ENCODE data around the gene TMEM179.

DNA sequence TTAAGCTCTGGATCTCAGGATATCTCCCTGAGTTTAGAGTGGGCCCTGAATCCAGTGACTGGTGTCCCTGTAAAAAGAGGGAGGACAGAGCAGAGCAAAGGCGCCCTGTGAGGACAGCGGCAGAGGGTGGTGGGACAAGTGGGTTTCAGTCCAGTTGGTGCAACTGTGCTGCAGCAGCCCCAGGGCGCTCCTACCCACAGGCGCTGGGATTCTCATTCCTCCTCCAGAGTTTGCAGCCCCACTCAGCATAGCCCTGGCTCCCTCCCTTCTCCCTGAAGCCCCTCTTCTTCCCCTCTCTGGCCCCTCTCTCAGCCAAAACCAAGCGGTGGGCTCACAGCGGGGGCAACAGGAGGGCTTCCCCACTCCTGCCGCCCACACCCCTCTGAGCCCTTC lies 1.6 kb downstream of the TMEM179 start:
- TF ChIP-seq, protein P1, sequence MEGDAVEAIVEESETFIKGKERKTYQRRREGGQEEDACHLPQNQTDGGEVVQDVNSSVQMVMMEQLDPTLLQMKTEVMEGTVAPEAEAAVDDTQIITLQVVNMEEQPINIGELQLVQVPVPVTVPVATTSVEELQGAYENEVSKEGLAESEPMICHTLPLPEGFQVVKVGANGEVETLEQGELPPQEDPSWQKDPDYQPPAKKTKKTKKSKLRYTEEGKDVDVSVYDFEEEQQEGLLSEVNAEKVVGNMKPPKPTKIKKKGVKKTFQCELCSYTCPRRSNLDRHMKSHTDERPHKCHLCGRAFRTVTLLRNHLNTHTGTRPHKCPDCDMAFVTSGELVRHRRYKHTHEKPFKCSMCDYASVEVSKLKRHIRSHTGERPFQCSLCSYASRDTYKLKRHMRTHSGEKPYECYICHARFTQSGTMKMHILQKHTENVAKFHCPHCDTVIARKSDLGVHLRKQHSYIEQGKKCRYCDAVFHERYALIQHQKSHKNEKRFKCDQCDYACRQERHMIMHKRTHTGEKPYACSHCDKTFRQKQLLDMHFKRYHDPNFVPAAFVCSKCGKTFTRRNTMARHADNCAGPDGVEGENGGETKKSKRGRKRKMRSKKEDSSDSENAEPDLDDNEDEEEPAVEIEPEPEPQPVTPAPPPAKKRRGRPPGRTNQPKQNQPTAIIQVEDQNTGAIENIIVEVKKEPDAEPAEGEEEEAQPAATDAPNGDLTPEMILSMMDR (IDR thresholded peaks at IDR 0.05), result no peak
- TF ChIP-seq POLR2A (IDR thresholded peaks at IDR 0.05), result no peak
- TF ChIP-seq POLR2AphosphoS5 (IDR thresholded peaks at IDR 0.05), result no peak
- TF ChIP-seq EP300 (IDR thresholded peaks at IDR 0.05), result no peak
